Raji (cell line): ENCODE data around the gene DHRS3.

Experiments
- POLR2A ChIP-seq: IDR thresholded peaks from 2 replicates; pipeline ENCODE4 v1.6.1; 2011; ENCODE audit warnings: low read depth, low read length, control low read depth; ENCODE audit not compliant: insufficient read depth

DHRS3 gene

GRCh38 chr1:12643785-12644184 is 25.8 kb upstream of the DHRS3 start, which contains the start of gene AADACL4:
Gene AADACL4, plus strand, starts transcription at chr1:12644085. Its CDS starts 462 bp downstream, at chr1:12644547.
- no peak for TF ChIP-seq POLR2A

- TF ChIP-seq POLR2A, result no peak
Measured at GRCh38 chr1:12643079-12643478, 25.1 kb upstream of the DHRS3 start.

GRCh38 chr1:12640958-12641272 is 22.9 kb upstream of the DHRS3 start:
- TF ChIP-seq POLR2A, result no peak

- no peak for TF ChIP-seq POLR2A
Measured at GRCh38 chr1:12640237-12640957, 22.4 kb upstream of the DHRS3 start.

GRCh38 chr1:12637693-12638092 is 19.7 kb upstream of the DHRS3 start:
- TF ChIP-seq POLR2A, result no peak

GRCh38 chr1:12636098-12636950 is 18.3 kb upstream of the DHRS3 start:
- no peak for TF ChIP-seq POLR2A

- no peak for TF ChIP-seq POLR2A
Measured at GRCh38 chr1:12634696-12635202, 16.7 kb upstream of the DHRS3 start.

- no peak for TF ChIP-seq POLR2A
Measured at GRCh38 chr1:12634156-12634555, 16.1 kb upstream of the DHRS3 start.

- no peak for TF ChIP-seq POLR2A
Measured at GRCh38 chr1:12631571-12631970, 13.6 kb upstream of the DHRS3 start.

GRCh38 chr1:12630946-12631530 is 13.0 kb upstream of the DHRS3 start:
- no peak for TF ChIP-seq POLR2A

- no peak for TF ChIP-seq POLR2A
Measured at GRCh38 chr1:12629985-12630760, 12.2 kb upstream of the DHRS3 start.

- no peak for TF ChIP-seq POLR2A
Measured at GRCh38 chr1:12629511-12629956, 11.5 kb upstream of the DHRS3 start.

GRCh38 chr1:12627296-12627695 is 9.3 kb upstream of the DHRS3 start:
- no peak for TF ChIP-seq POLR2A

GRCh38 chr1:12626888-12627287 is 8.9 kb upstream of the DHRS3 start:
- no peak for TF ChIP-seq POLR2A

- TF ChIP-seq POLR2A, result no peak
Measured at GRCh38 chr1:12625276-12625675, 7.3 kb upstream of the DHRS3 start.

GRCh38 chr1:12622506-12622905 is 4.5 kb upstream of the DHRS3 start:
- TF ChIP-seq POLR2A, result no peak
